K562 (cell line): ENCODE measurements around the gene PLEKHH3. TPM values are rescaled to one million over a fixed set of nuclear protein-coding genes. Genes with fewer than 3 reads are reported as not detected.

Source experiments
- ASH1L ChIP-seq: fragments of 450-650 bp; IDR thresholded peaks from 2 replicates; pipeline ENCODE4 v1.6.1; 2018; ENCODE audit warnings: borderline replicate concordance, mild to moderate bottlenecking, low read depth; ENCODE audit not compliant: partially characterized antibody
- CREB1 ChIP-seq, 2 experiments: sonication (generic) in 1 of 2; formaldehyde crosslinking in 1 of 2; IDR thresholded peaks; 2 replicates each; pipeline versions ENCODE4 v1.6.1 to v1.8.0; 2012 to 2022; ENCODE audit warnings: inconsistent platforms in 1 of 2, mild to moderate bottlenecking in 1 of 2, missing genetic modification reagents in 1 of 2, moderate library complexity in 1 of 2
- HLTF ChIP-seq: fragments of 450-650 bp; IDR thresholded peaks from 2 replicates; pipeline ENCODE4 v1.6.1; 2016
- KLF13 ChIP-seq: fragments of 450-650 bp; IDR thresholded peaks from 2 replicates; pipeline ENCODE4 v1.6.1; 2016; ENCODE audit warnings: missing genetic modification characterization, low read depth, mild to moderate bottlenecking, missing compliant biosample characterization, moderate library complexity, borderline replicate concordance
- L3MBTL2 ChIP-seq: fragments of 450-650 bp; IDR thresholded peaks from 2 replicates; pipeline ENCODE4 v1.6.1; 2016; ENCODE audit warnings: mild to moderate bottlenecking, moderate library complexity
- LEF1 ChIP-seq: fragments of 450-650 bp; IDR thresholded peaks from 2 replicates; pipeline ENCODE4 v1.6.1; 2016; ENCODE audit warnings: mild to moderate bottlenecking
- MAFF ChIP-seq: IDR thresholded peaks from 2 replicates; pipeline ENCODE4 v1.6.1; 2012; ENCODE audit warnings: low read length, improper control_type of control experiment
- NR2C1 ChIP-seq, 2 experiments: fragments of 450-650 bp; IDR thresholded peaks; 2 replicates each; pipeline ENCODE4 v1.6.1; 2017; ENCODE audit warnings: mild to moderate bottlenecking in 2 of 2, antibody characterized with exemption in 1 of 2, inconsistent platforms in 1 of 2, missing compliant biosample characterization in 1 of 2, missing genetic modification characterization in 1 of 2
- PBX2 ChIP-seq, 2 experiments: IDR thresholded peaks in 1 of 2; conservative IDR thresholded peaks in 1 of 2; 2 replicates each; pipeline ENCODE4 v1.6.1; 2016; ENCODE audit warnings: low read depth in 2 of 2, mild to moderate bottlenecking in 1 of 2, missing compliant biosample characterization in 1 of 2, missing genetic modification characterization in 1 of 2, moderate library complexity in 1 of 2
- PTTG1 ChIP-seq: fragments of 450-650 bp; IDR thresholded peaks from 2 replicates; pipeline ENCODE4 v1.6.1; 2016; ENCODE audit warnings: low read depth, mild to moderate bottlenecking, missing genetic modification characterization, missing compliant biosample characterization
- SIN3A ChIP-seq, 2 experiments: fragments of 150-350 bp in 1 of 2; IDR thresholded peaks; 2 replicates each; pipeline ENCODE4 v1.6.1; 2011 to 2016; ENCODE audit warnings: borderline replicate concordance in 2 of 2, low read depth in 2 of 2, low read length in 2 of 2, mild to moderate bottlenecking in 2 of 2, moderate library complexity in 2 of 2; ENCODE audit not compliant: control insufficient read depth in 1 of 2
- SRSF1 ChIP-seq: fragments of 200-400 bp; formaldehyde crosslinking; IDR thresholded peaks from 2 replicates; pipeline ENCODE4 v1.6.1; 2017; ENCODE audit warnings: mild to moderate bottlenecking, low read depth, low read length, moderate library complexity
- TRIM24 ChIP-seq, 2 experiments: fragments of 450-650 bp; IDR thresholded peaks; 2 replicates each; pipeline ENCODE4 v1.6.1; 2016
- ZNF174 ChIP-seq: fragments of 250-450 bp; sonication (Bioruptor Pico); IDR thresholded peaks from 2 replicates; pipeline ENCODE4 v1.4.0; 2020; ENCODE audit warnings: mild to moderate bottlenecking
- ZNF311 ChIP-seq: fragments of 250-450 bp; sonication (Bioruptor Pico); IDR thresholded peaks from 2 replicates; pipeline ENCODE4 v1.4.0; 2020; ENCODE audit warnings: mild to moderate bottlenecking, moderate library complexity
- ZNF668 ChIP-seq: fragments of 250-450 bp; sonication (Bioruptor Pico); IDR thresholded peaks from 2 replicates; pipeline ENCODE4 v1.8.0; 2022; ENCODE audit warnings: mild to moderate bottlenecking, inconsistent platforms
- polyA plus RNA-seq, 8 experiments: library from polyadenylated mRNA; depleted of rRNA in 4 of 8; stranded (reverse) in 5 of 8; unstranded in 3 of 8; fragments of >200 nt; fragmentation: Nextera tagmentation in 2 of 8; fragmentation: Illumina TruSeq in 1 of 8; extraction: Ambion mirVana in 2 of 8; extraction: Trizol in 1 of 8; gene quantifications; 2 replicates each; pipeline versions ENCODE4 v1.2.1 to v1.2.3, GENCODE V29; 2011 to 2014; ENCODE audit warnings: inconsistent platforms in 1 of 8, missing spikeins in 1 of 8
- total RNA-seq, 7 experiments: library from RNA; depleted of rRNA in 6 of 7; stranded (reverse); fragments of >200 nt in 6 of 7; fragmentation: Illumina TruSeq in 2 of 7; extraction: Trizol in 2 of 7; gene quantifications; 2 replicates each; pipeline versions ENCODE4 v1.2.1 to v1.2.3, GENCODE V29; 2011 to 2021; ENCODE audit warnings: low replicate concordance in 1 of 7
- TF ChIP-seq, protein P1 (sequence below): fragments of 450-650 bp; IDR thresholded peaks from 2 replicates; pipeline ENCODE4 v1.6.1; 2016; ENCODE audit warnings: mild to moderate bottlenecking
- TF ChIP-seq, protein P2 (sequence below), 2 experiments: fragments of 450-650 bp in 1 of 2; IDR thresholded peaks; 2 replicates each; pipeline ENCODE4 v1.6.1; 2011 to 2017; ENCODE audit warnings: low read depth in 2 of 2, antibody characterized with exemption in 1 of 2, borderline replicate concordance in 1 of 2, low read length in 1 of 2, mild to moderate bottlenecking in 1 of 2, mixed read lengths in 1 of 2; ENCODE audit not compliant: control insufficient read depth in 1 of 2

The PLEKHH3 gene
- total and polyA plus RNA-seq, 9 of the 15 experiments (the other 6 are each of a cell fraction or from before 2014, with no cell fraction given) = 0.58 to 34.5 (median 5.0) TPM

GRCh38 chr17:42698736-42699414 lies 22.1 kb upstream of the PLEKHH3 start (continued):
- TF ChIP-seq, protein P1, sequence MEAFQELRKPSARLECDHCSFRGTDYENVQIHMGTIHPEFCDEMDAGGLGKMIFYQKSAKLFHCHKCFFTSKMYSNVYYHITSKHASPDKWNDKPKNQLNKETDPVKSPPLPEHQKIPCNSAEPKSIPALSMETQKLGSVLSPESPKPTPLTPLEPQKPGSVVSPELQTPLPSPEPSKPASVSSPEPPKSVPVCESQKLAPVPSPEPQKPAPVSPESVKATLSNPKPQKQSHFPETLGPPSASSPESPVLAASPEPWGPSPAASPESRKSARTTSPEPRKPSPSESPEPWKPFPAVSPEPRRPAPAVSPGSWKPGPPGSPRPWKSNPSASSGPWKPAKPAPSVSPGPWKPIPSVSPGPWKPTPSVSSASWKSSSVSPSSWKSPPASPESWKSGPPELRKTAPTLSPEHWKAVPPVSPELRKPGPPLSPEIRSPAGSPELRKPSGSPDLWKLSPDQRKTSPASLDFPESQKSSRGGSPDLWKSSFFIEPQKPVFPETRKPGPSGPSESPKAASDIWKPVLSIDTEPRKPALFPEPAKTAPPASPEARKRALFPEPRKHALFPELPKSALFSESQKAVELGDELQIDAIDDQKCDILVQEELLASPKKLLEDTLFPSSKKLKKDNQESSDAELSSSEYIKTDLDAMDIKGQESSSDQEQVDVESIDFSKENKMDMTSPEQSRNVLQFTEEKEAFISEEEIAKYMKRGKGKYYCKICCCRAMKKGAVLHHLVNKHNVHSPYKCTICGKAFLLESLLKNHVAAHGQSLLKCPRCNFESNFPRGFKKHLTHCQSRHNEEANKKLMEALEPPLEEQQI = peak; percentile 96
- TF ChIP-seq TRIM24 (IDR thresholded peaks at IDR 0.05) (peak; percentile 98 to 99), SIN3A (IDR thresholded peaks at IDR 0.05; ENCODE audit: borderline replicate concordance in 2 of 2, control insufficient read depth in 1 of 2, low read depth in 2 of 2, low read length in 2 of 2) (peak; percentile 42 to 68; a peak in 2 of 4 replicates), ZNF668 (CRISPR knock-in tag) (peak; percentile 84; the same call in 1 of the 2 replicates), PBX2 (CRISPR knock-in tag; IDR thresholded peaks at IDR 0.05; ENCODE audit: low read depth) (0 out of 2 replicates have a peak, but pooled peaks have one; percentile 34), PBX2 (tag; conservative IDR thresholded peaks at IDR 0.05; ENCODE audit: low read depth) (peak; percentile 98), HLTF (peak; percentile 92), LEF1 (peak; percentile 100), MAFF (peak; percentile 20; the same call in 1 of the 2 replicates), L3MBTL2 (peak; percentile 63), KLF13 (tag) (peak; percentile 68; the same call in 1 of the 2 replicates), ZNF174 (CRISPR knock-in tag) (no peak), PTTG1 (no peak), ASH1L (no peak), SRSF1 (no peak), NR2C1 (IDR thresholded peaks at IDR 0.05) (peak; percentile 65), NR2C1 (tag; IDR thresholded peaks at IDR 0.05) (peak; percentile 77), ZNF311 (CRISPR knock-in tag) (peak; percentile 89), CREB1 (IDR thresholded peaks at IDR 0.05) (peak; percentile 82), CREB1 (CRISPR knock-in tag; IDR thresholded peaks at IDR 0.05) (no peak)
- TF ChIP-seq, protein P2, sequence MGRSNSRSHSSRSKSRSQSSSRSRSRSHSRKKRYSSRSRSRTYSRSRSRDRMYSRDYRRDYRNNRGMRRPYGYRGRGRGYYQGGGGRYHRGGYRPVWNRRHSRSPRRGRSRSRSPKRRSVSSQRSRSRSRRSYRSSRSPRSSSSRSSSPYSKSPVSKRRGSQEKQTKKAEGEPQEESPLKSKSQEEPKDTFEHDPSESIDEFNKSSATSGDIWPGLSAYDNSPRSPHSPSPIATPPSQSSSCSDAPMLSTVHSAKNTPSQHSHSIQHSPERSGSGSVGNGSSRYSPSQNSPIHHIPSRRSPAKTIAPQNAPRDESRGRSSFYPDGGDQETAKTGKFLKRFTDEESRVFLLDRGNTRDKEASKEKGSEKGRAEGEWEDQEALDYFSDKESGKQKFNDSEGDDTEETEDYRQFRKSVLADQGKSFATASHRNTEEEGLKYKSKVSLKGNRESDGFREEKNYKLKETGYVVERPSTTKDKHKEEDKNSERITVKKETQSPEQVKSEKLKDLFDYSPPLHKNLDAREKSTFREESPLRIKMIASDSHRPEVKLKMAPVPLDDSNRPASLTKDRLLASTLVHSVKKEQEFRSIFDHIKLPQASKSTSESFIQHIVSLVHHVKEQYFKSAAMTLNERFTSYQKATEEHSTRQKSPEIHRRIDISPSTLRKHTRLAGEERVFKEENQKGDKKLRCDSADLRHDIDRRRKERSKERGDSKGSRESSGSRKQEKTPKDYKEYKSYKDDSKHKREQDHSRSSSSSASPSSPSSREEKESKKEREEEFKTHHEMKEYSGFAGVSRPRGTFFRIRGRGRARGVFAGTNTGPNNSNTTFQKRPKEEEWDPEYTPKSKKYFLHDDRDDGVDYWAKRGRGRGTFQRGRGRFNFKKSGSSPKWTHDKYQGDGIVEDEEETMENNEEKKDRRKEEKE (IDR thresholded peaks at IDR 0.05; ENCODE audit: borderline replicate concordance in 1 of 2, control insufficient read depth in 1 of 2, low read depth in 2 of 2, low read length in 1 of 2) = peak in 1 of 2 experiments; percentile 83; a peak in 1 of 4 replicates
